Measurements from ENCODE around the gene GJC3. TPM values are rescaled to one million over a fixed set of nuclear protein-coding genes. Genes with fewer than 3 reads are reported as not detected.

GJC3 gene
- total and polyA plus RNA-seq, 9 of the 15 experiments (the other 6 are each of a cell fraction or from before 2014, with no cell fraction given), result 0.10 to 0.45 (median 0.28) TPM; not detected in 1

DNA sequence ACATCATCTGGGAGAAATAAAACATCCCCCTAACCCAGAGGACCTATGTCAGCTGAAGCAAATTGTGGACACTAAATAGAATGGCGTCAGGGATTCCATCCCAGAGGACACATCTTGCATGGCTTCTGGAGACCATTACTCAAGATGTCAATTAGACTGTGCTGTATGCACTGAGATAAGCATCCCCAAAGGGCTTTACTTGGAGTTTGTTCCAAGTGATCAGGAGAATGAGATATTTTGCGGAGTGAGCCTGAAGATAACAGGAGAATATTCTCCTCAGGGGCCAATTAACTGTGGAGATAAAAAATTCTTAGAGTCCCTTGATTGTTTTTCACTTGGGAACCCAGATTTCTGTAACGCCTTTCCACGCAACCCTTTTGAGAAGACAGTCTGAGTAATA lies 48.0 kb downstream of the GJC3 start:
- FAIRE-seq (no peak), DNase-seq (ENCODE audit: extremely low read depth in 1 of 4, low spot score in 3 of 4) (peak in 2 of 4 experiments; percentile 34 to 59), ATAC-seq (peak; percentile 26; the same call in 1 of the 3 replicates)
- no peaks in the 10 kb centered on the region for H3K79me2 ChIP-seq (ENCODE audit: control insufficient read depth, insufficient read depth, low read length)
- peaks cover 19 to 20% of the 10 kb centered on the region in 2 experiments; a peak in 4 of 5 replicates for H3K27me3 ChIP-seq (ENCODE audit: control insufficient read depth in 2 of 2, insufficient read depth in 2 of 2, low read length in 2 of 2)
- intact Hi-C loops (cut with micrococcal nuclease) (no loop called here), in situ Hi-C loops (cut with MboI) (no loop called here)
- H3K9ac ChIP-seq (ENCODE audit: insufficient read depth in 1 of 2, low read depth in 2 of 2, low read length in 2 of 2), result no peak overlapping the region
- WGBS (ENCODE audit: insufficient coverage, low coverage, missing lambda C conversion rate), result 0% methylated on average over 4 of the region's 4 CpGs
- H3K27ac ChIP-seq (ENCODE audit: extremely low read depth, low read depth, low read length), result no peak overlapping the region
- CTCF ChIA-PET (ENCODE audit: low intra/inter-chr PET ratio), result no interaction called here
- H3K4me2 ChIP-seq (ENCODE audit: insufficient read depth, low read length), result no peak overlapping the region
- H3K9me3 ChIP-seq (replicated peaks; ENCODE audit: control insufficient read depth, insufficient read depth, low read depth, low read length), result no peaks in the 10 kb centered on the region
- no peaks in the 10 kb centered on the region; the same call in 1 of the 2 replicates for H4K20me1 ChIP-seq (replicated peaks; ENCODE audit: control insufficient read depth, insufficient read depth, low read length)
- no peaks in the 10 kb centered on the region for H3K9me1 ChIP-seq (ENCODE audit: control insufficient read depth, insufficient read depth, low read length)
- H3K4me1 ChIP-seq (replicated peaks in 1 of 2; ENCODE audit: control insufficient read depth in 2 of 2, insufficient read depth in 2 of 2, low read length in 2 of 2), result no peaks in the 10 kb centered on the region; a peak in 1 of 5 replicates
- H2AFZ ChIP-seq (ENCODE audit: low read depth, low read length), result no peak overlapping the region
- no TSS peak for BruUV-seq (replicated peaks)
- POLR2A ChIA-PET, result no interaction called here
- H3K4me3 ChIP-seq, result no peak overlapping the region
- H3K36me3 ChIP-seq (ENCODE audit: control insufficient read depth, insufficient read depth, low read length), result no peaks in the 10 kb centered on the region
- TF ChIP-seq ZNF347 (CRISPR knock-in tag; IDR thresholded peaks at IDR 0.05; ENCODE audit: low read depth) (no peak), TEAD1 (CRISPR knock-in tag; IDR thresholded peaks at IDR 0.05) (peak in 1 of 2 experiments; percentile 81; a peak in 2 of 4 replicates), PRPF4 (IDR thresholded peaks at IDR 0.05; ENCODE audit: insufficient read depth, low read depth, low read length, poor library complexity, severe bottlenecking) (no peak), MAZ (CRISPR knock-in tag; conservative IDR thresholded peaks at IDR 0.05 in 1 of 2, IDR thresholded peaks at IDR 0.05 in 1 of 2) (no peak), SMARCE1 (IDR thresholded peaks at IDR 0.05) (peak; percentile 41; the same call in 1 of the 2 replicates), IFI16 (CRISPR knock-in tag; IDR thresholded peaks at IDR 0.05) (no peak), SAFB (IDR thresholded peaks at IDR 0.05; ENCODE audit: borderline replicate concordance, low read depth, low read length) (no peak), TRIM24 (IDR thresholded peaks at IDR 0.05) (peak in 1 of 2 experiments; percentile 55; a peak in 1 of 4 replicates), PML (IDR thresholded peaks at IDR 0.05; ENCODE audit: low read length) (peak; percentile 74; the same call in 1 of the 2 replicates), FOSL1 (tag; conservative IDR thresholded peaks at IDR 0.05) (no peak), CBFA2T3 (IDR thresholded peaks at IDR 0.05) (peak; percentile 91), ZEB2 (IDR thresholded peaks at IDR 0.05) (no peak), TCF3 (CRISPR knock-in tag; IDR thresholded peaks at IDR 0.05) (peak; percentile 63), L3MBTL2 (IDR thresholded peaks at IDR 0.05) (no peak), KAT7 (CRISPR knock-in tag; IDR thresholded peaks at IDR 0.05; ENCODE audit: borderline replicate concordance) (no peak), JUND (IDR thresholded peaks at IDR 0.05; ENCODE audit: borderline replicate concordance, low read depth, low read length) (no peak), JUND (tag; IDR thresholded peaks at IDR 0.05; ENCODE audit: borderline replicate concordance, low read depth, low read length) (0 out of 3 replicates have a peak, but pooled peaks have one; percentile 21), HDAC1 (IDR thresholded peaks at IDR 0.05) (peak in 1 of 2 experiments; percentile 88; a peak in 2 of 4 replicates), YBX1 (IDR thresholded peaks at IDR 0.05) (no peak)
- TF ChIP-seq, protein P1, sequence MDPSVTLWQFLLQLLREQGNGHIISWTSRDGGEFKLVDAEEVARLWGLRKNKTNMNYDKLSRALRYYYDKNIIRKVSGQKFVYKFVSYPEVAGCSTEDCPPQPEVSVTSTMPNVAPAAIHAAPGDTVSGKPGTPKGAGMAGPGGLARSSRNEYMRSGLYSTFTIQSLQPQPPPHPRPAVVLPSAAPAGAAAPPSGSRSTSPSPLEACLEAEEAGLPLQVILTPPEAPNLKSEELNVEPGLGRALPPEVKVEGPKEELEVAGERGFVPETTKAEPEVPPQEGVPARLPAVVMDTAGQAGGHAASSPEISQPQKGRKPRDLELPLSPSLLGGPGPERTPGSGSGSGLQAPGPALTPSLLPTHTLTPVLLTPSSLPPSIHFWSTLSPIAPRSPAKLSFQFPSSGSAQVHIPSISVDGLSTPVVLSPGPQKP (CRISPR knock-in tag; IDR thresholded peaks at IDR 0.05), result no peak
- TF ChIP-seq, protein P2, sequence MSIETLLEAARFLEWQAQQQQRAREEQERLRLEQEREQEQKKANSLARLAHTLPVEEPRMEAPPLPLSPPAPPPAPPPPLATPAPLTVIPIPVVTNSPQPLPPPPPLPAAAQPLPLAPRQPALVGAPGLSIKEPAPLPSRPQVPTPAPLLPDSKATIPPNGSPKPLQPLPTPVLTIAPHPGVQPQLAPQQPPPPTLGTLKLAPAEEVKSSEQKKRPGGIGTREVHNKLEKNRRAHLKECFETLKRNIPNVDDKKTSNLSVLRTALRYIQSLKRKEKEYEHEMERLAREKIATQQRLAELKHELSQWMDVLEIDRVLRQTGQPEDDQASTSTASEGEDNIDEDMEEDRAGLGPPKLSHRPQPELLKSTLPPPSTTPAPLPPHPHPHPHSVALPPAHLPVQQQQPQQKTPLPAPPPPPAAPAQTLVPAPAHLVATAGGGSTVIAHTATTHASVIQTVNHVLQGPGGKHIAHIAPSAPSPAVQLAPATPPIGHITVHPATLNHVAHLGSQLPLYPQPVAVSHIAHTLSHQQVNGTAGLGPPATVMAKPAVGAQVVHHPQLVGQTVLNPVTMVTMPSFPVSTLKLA (conservative IDR thresholded peaks at IDR 0.05), result no peak
- TF ChIP-seq, protein P3, sequence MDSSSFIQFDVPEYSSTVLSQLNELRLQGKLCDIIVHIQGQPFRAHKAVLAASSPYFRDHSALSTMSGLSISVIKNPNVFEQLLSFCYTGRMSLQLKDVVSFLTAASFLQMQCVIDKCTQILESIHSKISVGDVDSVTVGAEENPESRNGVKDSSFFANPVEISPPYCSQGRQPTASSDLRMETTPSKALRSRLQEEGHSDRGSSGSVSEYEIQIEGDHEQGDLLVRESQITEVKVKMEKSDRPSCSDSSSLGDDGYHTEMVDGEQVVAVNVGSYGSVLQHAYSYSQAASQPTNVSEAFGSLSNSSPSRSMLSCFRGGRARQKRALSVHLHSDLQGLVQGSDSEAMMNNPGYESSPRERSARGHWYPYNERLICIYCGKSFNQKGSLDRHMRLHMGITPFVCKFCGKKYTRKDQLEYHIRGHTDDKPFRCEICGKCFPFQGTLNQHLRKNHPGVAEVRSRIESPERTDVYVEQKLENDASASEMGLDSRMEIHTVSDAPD (CRISPR knock-in tag; IDR thresholded peaks at IDR 0.05), result no peak

All from K562 (cell line).